Ascending aorta (tissue), 2 donors: Measurements from ENCODE around the gene ZNF581. TPM values are rescaled to one million over a fixed set of nuclear protein-coding genes. Genes with fewer than 3 reads are reported as not detected.
A peak's percentile ranks its signal among the peaks of the same experiment; 100 is the strongest.

Source experiments
- DNase-seq, 2 donors: peaks; one replicate each; pipeline ENCODE4 v3.0.0-alpha.2; 2019; ENCODE audit warnings: low spot score in 2 of 2
- H3K27ac ChIP-seq, 2 donors: fragments of 200-600 bp; sonication (generic); one replicate each; pipeline ENCODE4 v1.5.1; 2016 to 2017; ENCODE audit warnings: mild to moderate bottlenecking in 1 of 2
- H3K27me3 ChIP-seq: fragments of 200-600 bp; sonication (generic); one replicate; pipeline ENCODE4 v1.5.1; 2017
- H3K36me3 ChIP-seq, 2 donors: fragments of 200-600 bp; sonication (generic); one replicate each; pipeline ENCODE4 v1.5.1; 2016
- H3K4me1 ChIP-seq, 2 donors: fragments of 200-600 bp; sonication (generic); one replicate each; pipeline ENCODE4 v1.5.1; 2016 to 2017; ENCODE audit warnings: mild to moderate bottlenecking in 1 of 2
- H3K4me3 ChIP-seq, 2 donors: fragments of 200-600 bp; sonication (generic); one replicate each; pipeline ENCODE4 v1.5.1; 2016 to 2017; ENCODE audit warnings: mild to moderate bottlenecking in 1 of 2
- H3K9me3 ChIP-seq, 2 donors: fragments of 200-600 bp; sonication (generic); one replicate each; pipeline ENCODE4 v1.5.1; 2016
- intact Hi-C: fragments of 100-400 bp; cut with DNase I; formaldehyde crosslinking; loops from one replicate; pipeline ENCODE4 v1.15.1; 2023
- total RNA-seq: library from RNA; depleted of rRNA; stranded (reverse); fragments of >200 nt; gene quantifications from one replicate; pipeline ENCODE4 v1.1.0, GENCODE V29; 2016
- TF ChIP-seq, protein P1 (sequence below), 3 experiments: fragments of 200-600 bp in 2 of 3; fragments of 450-650 bp in 1 of 3; sonication (generic) in 2 of 3; IDR thresholded peaks; one replicate each; pipeline ENCODE4 v1.5.1; 2016 to 2019; ENCODE audit warnings: antibody characterized with exemption in 3 of 3, mild to moderate bottlenecking in 1 of 3, moderate library complexity in 1 of 3

Gene ZNF581
- total RNA-seq, 1 donor from 2014 or later, result 12.1 TPM

GRCh38 chr19:55598719-55599467, 44.6 kb upstream of the ZNF581 start:
- no peaks in the 10 kb centered on the region for H3K4me1 ChIP-seq
- H3K9me3 ChIP-seq, result no peaks in the 10 kb centered on the region
- H3K4me3 ChIP-seq, result peak overlapping the region; percentile 82 to 89
- peak; percentile 77 to 97 for DNase-seq
- intact Hi-C loops, result loop anchor here (1.0 to 2.0 kb wide), 9 partner anchors 18 to 482 kb away; partner anchors contain the start of genes ISOC2, KMT5C, PPP1R12C and ZNF579
- TF ChIP-seq, protein P1, sequence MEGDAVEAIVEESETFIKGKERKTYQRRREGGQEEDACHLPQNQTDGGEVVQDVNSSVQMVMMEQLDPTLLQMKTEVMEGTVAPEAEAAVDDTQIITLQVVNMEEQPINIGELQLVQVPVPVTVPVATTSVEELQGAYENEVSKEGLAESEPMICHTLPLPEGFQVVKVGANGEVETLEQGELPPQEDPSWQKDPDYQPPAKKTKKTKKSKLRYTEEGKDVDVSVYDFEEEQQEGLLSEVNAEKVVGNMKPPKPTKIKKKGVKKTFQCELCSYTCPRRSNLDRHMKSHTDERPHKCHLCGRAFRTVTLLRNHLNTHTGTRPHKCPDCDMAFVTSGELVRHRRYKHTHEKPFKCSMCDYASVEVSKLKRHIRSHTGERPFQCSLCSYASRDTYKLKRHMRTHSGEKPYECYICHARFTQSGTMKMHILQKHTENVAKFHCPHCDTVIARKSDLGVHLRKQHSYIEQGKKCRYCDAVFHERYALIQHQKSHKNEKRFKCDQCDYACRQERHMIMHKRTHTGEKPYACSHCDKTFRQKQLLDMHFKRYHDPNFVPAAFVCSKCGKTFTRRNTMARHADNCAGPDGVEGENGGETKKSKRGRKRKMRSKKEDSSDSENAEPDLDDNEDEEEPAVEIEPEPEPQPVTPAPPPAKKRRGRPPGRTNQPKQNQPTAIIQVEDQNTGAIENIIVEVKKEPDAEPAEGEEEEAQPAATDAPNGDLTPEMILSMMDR (IDR thresholded peaks at IDR 0.05), result no peak
- H3K27me3 ChIP-seq, result no peaks in the 10 kb centered on the region
- H3K27ac ChIP-seq, result peak overlapping the region; percentile 99 to 100
- peaks cover 8 to 25% of the 10 kb centered on the region in 2 donors for H3K36me3 ChIP-seq

DNA sequence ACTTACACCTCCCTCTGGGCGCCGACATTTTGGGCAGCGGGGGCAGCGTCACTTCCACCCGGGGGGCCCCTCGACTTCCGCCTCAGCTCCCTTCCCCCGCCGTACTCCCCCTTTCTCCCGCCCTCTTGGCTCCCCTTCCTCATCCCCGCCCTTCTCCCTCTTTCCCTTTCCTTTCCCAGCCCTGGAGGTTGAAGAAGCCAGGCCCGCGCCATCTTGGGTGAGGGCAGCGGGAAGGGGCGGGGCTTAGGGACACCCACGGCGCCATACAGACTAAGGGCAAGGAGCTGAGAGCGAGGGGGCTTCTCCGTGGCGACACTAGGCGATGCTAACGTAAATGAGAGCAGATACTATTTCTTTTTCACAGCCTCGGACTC, 44.0 kb upstream of the ZNF581 start, which contains the start of gene FIZ1:
FIZ1 (minus strand) TSS at position 50 of the 374 bp plus-strand sequence. CDS start 1,652 bp downstream, outside the sequence.
- intact Hi-C loops, result loop anchor here (1.0 to 2.0 kb wide), 9 partner anchors 19 to 483 kb away; partner anchors contain the start of genes ISOC2, KMT5C, PPP1R12C and ZNF579
- H3K36me3 ChIP-seq, result peaks cover 8 to 25% of the 10 kb centered on the region in 2 donors
- no peaks in the 10 kb centered on the region for H3K27me3 ChIP-seq
- no peaks in the 10 kb centered on the region for H3K9me3 ChIP-seq
- peak; percentile 97 to 99 for DNase-seq
- H3K4me1 ChIP-seq, result peaks cover 2 to 3% of the 10 kb centered on the region in 2 donors
- TF ChIP-seq, protein P1 (IDR thresholded peaks at IDR 0.05), result no peak
- peak within 1 kb of the TSS; percentile 82 to 89 for H3K4me3 ChIP-seq
- peak within 1 kb of the TSS; percentile 99 to 100 for H3K27ac ChIP-seq

GRCh38 chr19:55599842-55600661, 43.4 kb upstream of the ZNF581 start, which contains the start of gene ZNF524:
ZNF524 (plus strand) TSS chr19:55600288; CDS start chr19:55602113, 1,825 bp downstream.
- intact Hi-C loops, result loop anchor here (1.0 to 10.0 kb wide), 10 partner anchors 19 to 483 kb away; partner anchors contain the start of genes BRSK1, HSPBP1, ISOC2 and KMT5C
- Histone ChIP-seq H3K4me1 (peaks cover 3 to 6% of the 10 kb centered on the region in 2 donors), H3K27me3 (no peaks in the 10 kb centered on the region), H3K9me3 (no peaks in the 10 kb centered on the region), H3K36me3 (peaks cover 8 to 20% of the 10 kb centered on the region in 2 donors), H3K27ac (peak within 1 kb of the TSS; percentile 99 to 100), H3K4me3 (peak within 1 kb of the TSS; percentile 82 to 89)
- DNase-seq, result peak; percentile 62 to 92
- TF ChIP-seq, protein P1 (IDR thresholded peaks at IDR 0.05), result no peak

- no peak for DNase-seq
- Histone ChIP-seq H3K4me1 (peaks cover 3 to 6% of the 10 kb centered on the region in 2 donors), H3K27me3 (no peaks in the 10 kb centered on the region), H3K36me3 (peaks cover 3 to 14% of the 10 kb centered on the region in 2 donors), H3K4me3 (peak overlapping the region; percentile 82 to 89), H3K9me3 (no peaks in the 10 kb centered on the region), H3K27ac (peak overlapping the region; percentile 99 to 100)
- TF ChIP-seq, protein P1 (IDR thresholded peaks at IDR 0.05), result no peak
- intact Hi-C loops, result loop anchor here (10.0 kb wide), 1 partner anchor 316 kb away; the partner anchor contains the start of genes BRSK1 and HSPBP1
These were observed 42.8 kb upstream of the ZNF581 start for GRCh38 chr19:55600662-55601028.

DNA sequence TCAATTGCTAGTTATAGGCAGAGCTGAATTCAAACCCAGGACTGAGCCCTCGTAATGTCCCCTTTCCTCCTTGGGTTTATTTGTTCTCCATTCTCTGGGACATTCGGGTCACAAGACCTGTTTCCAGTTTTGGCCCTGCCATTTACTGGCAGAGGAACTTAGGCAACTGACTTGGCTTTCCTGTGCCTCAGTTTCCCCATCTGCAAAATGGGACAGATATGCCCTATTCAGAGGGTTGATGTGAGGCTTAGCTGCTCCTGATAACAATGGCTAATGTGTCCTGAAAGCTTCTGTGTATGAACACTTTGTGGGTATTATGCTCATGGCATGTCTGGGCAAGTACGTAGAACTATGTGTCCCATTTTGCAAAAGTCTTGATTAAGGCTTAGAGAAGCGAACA, 42.4 kb upstream of the ZNF581 start:
- peak overlapping the region; percentile 82 to 89 for H3K4me3 ChIP-seq
- TF ChIP-seq, protein P1 (IDR thresholded peaks at IDR 0.05), result no peak
- no peaks in the 10 kb centered on the region for H3K27me3 ChIP-seq
- H3K9me3 ChIP-seq, result no peaks in the 10 kb centered on the region
- peaks cover 3 to 6% of the 10 kb centered on the region in 2 donors for H3K4me1 ChIP-seq
- intact Hi-C loops, result loop anchor here (10.0 kb wide), 1 partner anchor 316 kb away; the partner anchor contains the start of genes BRSK1 and HSPBP1
- no peak for DNase-seq
- H3K27ac ChIP-seq, result peak overlapping the region; percentile 99 to 100
- H3K36me3 ChIP-seq, result peaks cover 3 to 11% of the 10 kb centered on the region in 2 donors
